PC-9 (cell line): ENCODE data around the gene SLC26A6. TPM values are rescaled to one million over a fixed set of nuclear protein-coding genes. Genes with fewer than 3 reads are reported as not detected.

Source experiments
- BruUV-seq: library from RNA; stranded (reverse); fragments of 400-500 nt; replicated peaks from 2 replicates; lab custom pipeline; 2021; lab: Mats Ljungman, UMichigan
- CTCF ChIA-PET: fragments of 300-600 bp; sonication (Branson Sonifier 250); formaldehyde crosslinking; loops from one replicate; lab custom pipeline; 2022; ENCODE audit warnings: antibody characterized with exemption; lab: Charles Lee
- POLR2A ChIA-PET: fragments of 300-600 bp; sonication (Branson Sonifier 250); formaldehyde crosslinking; loops from one replicate; lab custom pipeline; 2022; ENCODE audit warnings: antibody characterized with exemption; ENCODE audit not compliant: unreplicated experiment; lab: Charles Lee
- DNase-seq, 2 experiments: peaks; one replicate each; pipeline versions ENCODE4 v3.0.0 to v3.0.0-alpha.2; 2015 to 2022; ENCODE audit warnings: mixed read lengths in 1 of 2
- H2AFZ ChIP-seq: fragments of 200-600 bp; sonication (generic); 2 replicates; pipeline ENCODE4 v1.8.1; 2017; ENCODE audit warnings: antibody characterized with exemption
- H3F3A ChIP-seq: fragments of 200-600 bp; sonication (generic); 2 replicates; pipeline ENCODE4 v1.8.1; 2017; ENCODE audit warnings: antibody characterized with exemption, mild to moderate bottlenecking, low read depth; ENCODE audit not compliant: insufficient read depth
- H3K27ac ChIP-seq: fragments of 200-600 bp; sonication (generic); 2 replicates; pipeline ENCODE4 v1.6.1; 2016; ENCODE audit warnings: mixed run types
- H3K27me3 ChIP-seq: fragments of 200-600 bp; sonication (generic); 2 replicates; pipeline ENCODE4 v1.6.1; 2016; ENCODE audit warnings: low read depth, mixed run types; ENCODE audit not compliant: insufficient read depth
- H3K36me3 ChIP-seq: fragments of 200-600 bp; sonication (generic); 2 replicates; pipeline ENCODE4 v1.6.1; 2016; ENCODE audit warnings: low read depth, mixed run types
- H3K4me1 ChIP-seq: fragments of 200-600 bp; sonication (generic); replicated peaks from 2 replicates; pipeline ENCODE4 v1.6.1; 2016; ENCODE audit warnings: mixed run types; ENCODE audit not compliant: insufficient read depth
- H3K4me2 ChIP-seq: fragments of 200-600 bp; sonication (generic); 2 replicates; pipeline ENCODE4 v1.6.1; 2017; ENCODE audit warnings: mixed run types
- H3K4me3 ChIP-seq: fragments of 200-600 bp; sonication (generic); 2 replicates; pipeline ENCODE4 v1.6.1; 2016; ENCODE audit warnings: mixed run types
- H3K79me2 ChIP-seq: fragments of 200-600 bp; sonication (generic); 2 replicates; pipeline ENCODE4 v1.6.1; 2017; ENCODE audit warnings: low read depth, mixed run types
- H3K9me2 ChIP-seq: fragments of 200-600 bp; sonication (generic); 2 replicates; pipeline ENCODE4 v1.8.1; 2017; ENCODE audit warnings: mild to moderate bottlenecking; ENCODE audit not compliant: insufficient read depth
- H3K9me3 ChIP-seq: fragments of 200-600 bp; sonication (generic); 2 replicates; pipeline ENCODE4 v1.8.1; 2016; ENCODE audit warnings: low read depth; ENCODE audit not compliant: insufficient read depth
- H4K20me1 ChIP-seq: fragments of 200-600 bp; sonication (generic); 2 replicates; pipeline ENCODE4 v1.8.1; 2017; ENCODE audit not compliant: insufficient read depth
- EZH2 ChIP-seq: fragments of 200-600 bp; sonication (generic); IDR thresholded peaks from 2 replicates; pipeline ENCODE4 v1.8.0; 2017; ENCODE audit warnings: antibody characterized with exemption, low read depth
- intact Hi-C: fragments of 100-400 bp; cut with micrococcal nuclease; formaldehyde crosslinking; loops from one replicate; pipeline ENCODE4 v1.10.0; 2022; ENCODE audit not compliant: unreplicated experiment
- total RNA-seq: library from RNA; stranded (reverse); gene quantifications from 2 replicates; pipeline ENCODE4 v1.2.3, GENCODE V29; 2021
- TF ChIP-seq, protein P1 (sequence below): fragments of 200-600 bp; sonication (generic); conservative IDR thresholded peaks from 2 replicates; pipeline ENCODE4 v1.6.1; 2017; ENCODE audit warnings: mixed run types, antibody characterized with exemption, mild to moderate bottlenecking, moderate library complexity

SLC26A6 gene
- total RNA-seq, 1 experiment from 2014 or later = 18.7 TPM

DNA sequence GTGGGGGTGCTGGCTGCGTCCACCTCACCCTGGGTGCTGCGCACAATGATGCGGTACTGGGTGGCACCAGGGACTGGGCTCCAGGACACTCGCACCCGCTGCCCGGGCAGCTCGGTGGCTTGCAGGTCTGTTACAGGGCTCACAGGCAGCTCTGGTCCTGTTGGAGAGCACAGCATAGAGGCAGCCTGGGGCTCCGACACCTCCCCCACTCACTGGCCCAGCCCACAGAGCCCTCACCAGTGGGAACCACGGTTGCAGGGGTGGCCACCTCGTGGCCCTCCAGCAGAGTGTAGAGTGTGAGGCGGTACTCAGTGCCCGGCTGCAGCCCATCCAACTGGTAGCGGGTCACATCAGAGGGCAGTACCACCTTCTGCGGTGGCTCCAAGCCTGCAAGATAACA, 43.8 kb downstream of the SLC26A6 start:
- CTCF ChIA-PET = no interaction called here
- H3K4me3 ChIP-seq = no peak overlapping the region

DNA sequence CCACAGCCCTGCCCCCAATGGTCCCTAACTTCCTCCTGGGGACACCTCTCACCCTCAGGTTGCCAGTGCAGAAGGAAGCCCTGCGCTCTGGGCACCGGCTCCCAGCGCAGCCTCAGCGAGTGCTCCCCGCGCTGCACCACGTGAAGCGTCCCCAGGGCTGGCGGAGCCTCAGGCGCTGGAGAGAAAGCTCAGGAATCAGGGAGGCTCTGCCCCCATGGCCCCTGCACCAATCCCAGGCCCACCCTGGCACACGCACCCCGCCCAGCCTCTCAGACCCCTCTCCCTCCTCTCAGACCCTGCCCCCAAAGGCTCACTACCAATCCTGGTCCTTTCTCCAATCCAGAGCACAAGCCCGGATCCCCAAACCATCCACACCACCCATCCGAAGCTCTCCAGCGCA, 47.0 kb downstream of the SLC26A6 start:
- no peaks in the 10 kb centered on the region for H3F3A ChIP-seq
- no peak overlapping the region for H3K4me3 ChIP-seq
- no TSS peak for BruUV-seq
- POLR2A ChIA-PET = interaction anchor here (0.6 to 0.7 kb wide), 2 partner anchors 10 to 65 kb away, joined by 4 to 5 read pairs; no protein-coding TSS in a partner anchor
- intact Hi-C loops = no loop called here
- H3K4me1 ChIP-seq = no peaks in the 10 kb centered on the region
- no peak for TF ChIP-seq EZH2
- TF ChIP-seq, protein P1, sequence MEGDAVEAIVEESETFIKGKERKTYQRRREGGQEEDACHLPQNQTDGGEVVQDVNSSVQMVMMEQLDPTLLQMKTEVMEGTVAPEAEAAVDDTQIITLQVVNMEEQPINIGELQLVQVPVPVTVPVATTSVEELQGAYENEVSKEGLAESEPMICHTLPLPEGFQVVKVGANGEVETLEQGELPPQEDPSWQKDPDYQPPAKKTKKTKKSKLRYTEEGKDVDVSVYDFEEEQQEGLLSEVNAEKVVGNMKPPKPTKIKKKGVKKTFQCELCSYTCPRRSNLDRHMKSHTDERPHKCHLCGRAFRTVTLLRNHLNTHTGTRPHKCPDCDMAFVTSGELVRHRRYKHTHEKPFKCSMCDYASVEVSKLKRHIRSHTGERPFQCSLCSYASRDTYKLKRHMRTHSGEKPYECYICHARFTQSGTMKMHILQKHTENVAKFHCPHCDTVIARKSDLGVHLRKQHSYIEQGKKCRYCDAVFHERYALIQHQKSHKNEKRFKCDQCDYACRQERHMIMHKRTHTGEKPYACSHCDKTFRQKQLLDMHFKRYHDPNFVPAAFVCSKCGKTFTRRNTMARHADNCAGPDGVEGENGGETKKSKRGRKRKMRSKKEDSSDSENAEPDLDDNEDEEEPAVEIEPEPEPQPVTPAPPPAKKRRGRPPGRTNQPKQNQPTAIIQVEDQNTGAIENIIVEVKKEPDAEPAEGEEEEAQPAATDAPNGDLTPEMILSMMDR = no peak
- CTCF ChIA-PET = no interaction called here
- H3K36me3 ChIP-seq = no peaks in the 10 kb centered on the region
- no peak overlapping the region for H3K27ac ChIP-seq
- H3K9me2 ChIP-seq = no peaks in the 10 kb centered on the region
- H3K9me3 ChIP-seq = no peaks in the 10 kb centered on the region
- H3K4me2 ChIP-seq = no peak overlapping the region
- no peaks in the 10 kb centered on the region for H3K27me3 ChIP-seq
- no peaks in the 10 kb centered on the region for H4K20me1 ChIP-seq
- H3K79me2 ChIP-seq = peaks cover 6% of the 10 kb centered on the region; the same call in 1 of the 2 replicates
- H2AFZ ChIP-seq = no peak overlapping the region
- no peak for DNase-seq

More for the DNA sequence above, 43.8 kb downstream of the SLC26A6 start:
- H3K79me2 ChIP-seq = peaks cover 16% of the 10 kb centered on the region
- no peaks in the 10 kb centered on the region for H3K9me3 ChIP-seq
- H3K36me3 ChIP-seq = no peaks in the 10 kb centered on the region
- peaks cover 8% of the 10 kb centered on the region for H3F3A ChIP-seq
- DNase-seq = no peak
- intact Hi-C loops = no loop called here
- no peaks in the 10 kb centered on the region for H3K9me2 ChIP-seq
- H2AFZ ChIP-seq = no peak overlapping the region
- no peaks in the 10 kb centered on the region for H4K20me1 ChIP-seq
- POLR2A ChIA-PET = no interaction called here
- no peak overlapping the region for H3K27ac ChIP-seq
- no peak for TF ChIP-seq EZH2
- TF ChIP-seq, protein P1 = no peak
- no peak overlapping the region for H3K4me2 ChIP-seq
- H3K27me3 ChIP-seq = no peaks in the 10 kb centered on the region
- peaks cover 20% of the 10 kb centered on the region for H3K4me1 ChIP-seq
- no TSS peak for BruUV-seq

- no peaks in the 10 kb centered on the region for H3F3A ChIP-seq
- no peak for TF ChIP-seq EZH2
- TF ChIP-seq, protein P1 = no peak
- H2AFZ ChIP-seq = no peak overlapping the region
- no peak overlapping the region for H3K27ac ChIP-seq
- no peaks in the 10 kb centered on the region for H3K9me2 ChIP-seq
- H3K36me3 ChIP-seq = no peaks in the 10 kb centered on the region
- H3K4me3 ChIP-seq = no peak overlapping the region
- DNase-seq = no peak
- no TSS peak for BruUV-seq
- intact Hi-C loops = no loop called here
- H3K4me1 ChIP-seq = no peaks in the 10 kb centered on the region
- H3K4me2 ChIP-seq = no peak overlapping the region
- no peaks in the 10 kb centered on the region for H4K20me1 ChIP-seq
- no peaks in the 10 kb centered on the region for H3K27me3 ChIP-seq
- POLR2A ChIA-PET = interaction anchor here (0.6 kb wide), 1 partner anchor 11 kb away, joined by 4 read pairs; no protein-coding TSS in a partner anchor
- H3K9me3 ChIP-seq = no peaks in the 10 kb centered on the region
- CTCF ChIA-PET = no interaction called here
- H3K79me2 ChIP-seq = 0 out of 2 replicates have a peak, but pooled peaks cover under 1% of the 10 kb centered on the region
Measured at GRCh38 chr3:48587686-48588085, 47.6 kb downstream of the SLC26A6 start.
